ENCODE data around the gene RNU1-4. TPM values are rescaled to one million over a fixed set of nuclear protein-coding genes. Genes with fewer than 3 reads are reported as not detected.
"Not testable (repeated sequence)": the region's sequence is repeated elsewhere in the genome, so short reads cannot be mapped to it uniquely, and the experiment has no call there.

RNU1-4 gene
- total and polyA plus RNA-seq, 2 of the 13 experiments (the other 11 are each of a cell fraction or from before 2014, with no cell fraction given): under 0.01 to 11,018 TPM

GRCh38 chr1:16707130-16708093, 32.9 kb upstream of the RNU1-4 start:
- ATAC-seq: peak; percentile 58
- H4K20me1 ChIP-seq (ENCODE audit: insufficient read depth, low read length); H3K4me1 ChIP-seq (ENCODE audit: insufficient read depth, low read length); in situ Hi-C loops (cut with HindIII; ENCODE audit: extremely low pct_ligation_motif_present, low pct_unique_long_range_greater_than_20kb); H2AFZ ChIP-seq (ENCODE audit: low read length); intact Hi-C loops (cut with micrococcal nuclease; ENCODE audit: unreplicated experiment); BruUV-seq (replicated peaks); H3K79me2 ChIP-seq (ENCODE audit: insufficient read depth, low read length); H3K36me3 ChIP-seq (replicated peaks in 1 of 2; ENCODE audit: control insufficient read depth in 1 of 2, insufficient read depth in 2 of 2, low read length in 2 of 2); H3K27ac ChIP-seq (ENCODE audit: extremely low read length, insufficient read depth, low read length); H3K9ac ChIP-seq (ENCODE audit: insufficient read depth, low read depth, low read length); CTCF ChIA-PET (ENCODE audit: low intra/inter-chr PET ratio, low total read pairs); H3K9me3 ChIP-seq (ENCODE audit: low read length); H3K27me3 ChIP-seq (ENCODE audit: control insufficient read depth in 1 of 2, insufficient read depth in 2 of 2, low read length in 2 of 2); DNase-seq (ENCODE audit: low spot score); FAIRE-seq: not testable (repeated sequence)
- H3K4me3 ChIP-seq (replicated peaks in 1 of 3; ENCODE audit: insufficient read depth in 1 of 3, low read depth in 2 of 3, low read length in 3 of 3): peak overlapping the region in 2 of 3 experiments; percentile 16 to 26; a peak in 2 of 6 replicates
- WGBS (ENCODE audit: low lambda C conversion rate): 60% methylated on average over 1 of the region's 99 CpGs
- TF ChIP-seq ZBTB14 (CRISPR knock-in tag; IDR thresholded peaks at IDR 0.05) (0 out of 2 replicates have a peak, but pooled peaks have one; percentile 3), ZNF121 (CRISPR knock-in tag; IDR thresholded peaks at IDR 0.05) (peak; percentile 95), ZNF687 (CRISPR knock-in tag; IDR thresholded peaks at IDR 0.05) (peak; percentile 54), STAG1 (CRISPR knock-in tag; IDR thresholded peaks at IDR 0.05) (peak; percentile 9; the same call in 1 of the 2 replicates), MYC (CRISPR knock-in tag; IDR thresholded peaks at IDR 0.05; ENCODE audit: borderline replicate concordance) (0 out of 2 replicates have a peak, but pooled peaks have one; percentile 22), CTCF (CRISPR knock-in tag; IDR thresholded peaks at IDR 0.05) (peak; percentile 36), ZNF777 (CRISPR knock-in tag; IDR thresholded peaks at IDR 0.05) (peak; percentile 95)
- H3K4me2 ChIP-seq (ENCODE audit: low read depth, low read length): peak overlapping the region; percentile 23; the same call in 1 of the 2 replicates
- POLR2A ChIA-PET: interaction anchor here (0.6 to 2.1 kb wide), 5 partner anchors 10 to 206 kb away, joined by 3 to 16 read pairs (median 3); partner anchors contain the start of gene RNU1-2

- H3K79me2 ChIP-seq (ENCODE audit: insufficient read depth, low read length); H3K27ac ChIP-seq (ENCODE audit: extremely low read length, insufficient read depth, low read length); H3K27me3 ChIP-seq (ENCODE audit: control insufficient read depth in 1 of 2, insufficient read depth in 2 of 2, low read length in 2 of 2); CTCF ChIA-PET (ENCODE audit: low intra/inter-chr PET ratio, low total read pairs); H3K4me2 ChIP-seq (ENCODE audit: low read depth, low read length); DNase-seq (ENCODE audit: low spot score); H2AFZ ChIP-seq (ENCODE audit: low read length); H3K4me3 ChIP-seq (replicated peaks in 1 of 3; ENCODE audit: insufficient read depth in 1 of 3, low read depth in 2 of 3, low read length in 3 of 3); H3K36me3 ChIP-seq (replicated peaks in 1 of 2; ENCODE audit: control insufficient read depth in 1 of 2, insufficient read depth in 2 of 2, low read length in 2 of 2); BruUV-seq (replicated peaks); in situ Hi-C loops (cut with HindIII; ENCODE audit: extremely low pct_ligation_motif_present, low pct_unique_long_range_greater_than_20kb); intact Hi-C loops (cut with micrococcal nuclease; ENCODE audit: unreplicated experiment); H3K9me3 ChIP-seq (ENCODE audit: low read length); H4K20me1 ChIP-seq (ENCODE audit: insufficient read depth, low read length); H3K9ac ChIP-seq (ENCODE audit: insufficient read depth, low read depth, low read length); H3K4me1 ChIP-seq (ENCODE audit: insufficient read depth, low read length): not testable (repeated sequence)
- ATAC-seq: 0 out of 3 replicates have a peak, but pooled peaks have one; percentile 6
- POLR2A ChIA-PET: interaction anchor here (1.2 kb wide), 1 partner anchor 12 kb away, joined by 6 read pairs; no protein-coding TSS in a partner anchor
- FAIRE-seq: peak; percentile 48
- WGBS (ENCODE audit: low lambda C conversion rate): no CpG with 5 or more reads among the region's 6 CpGs
These were observed 31.6 kb upstream of the RNU1-4 start for GRCh38 chr1:16708704-16709103.
